OCI-LY1 (cell line): ENCODE measurements around the gene MPL.

Source experiments
- CTCF ChIP-seq: fragments of 200-600 bp; sonication (generic), shearing (Covaris generic); IDR thresholded peaks from 2 replicates; pipeline ENCODE4 v1.5.1; 2017; ENCODE audit warnings: mild to moderate bottlenecking, antibody characterized with exemption, low read length, moderate library complexity, mixed read lengths
- EZH2 ChIP-seq: fragments of 200-600 bp; sonication (generic), shearing (Covaris generic); IDR thresholded peaks from 2 replicates; pipeline ENCODE4 v1.8.0; 2017; ENCODE audit warnings: borderline replicate concordance, mixed run types, mild to moderate bottlenecking, antibody characterized with exemption, low read length, moderate library complexity, mixed read lengths

DNA sequence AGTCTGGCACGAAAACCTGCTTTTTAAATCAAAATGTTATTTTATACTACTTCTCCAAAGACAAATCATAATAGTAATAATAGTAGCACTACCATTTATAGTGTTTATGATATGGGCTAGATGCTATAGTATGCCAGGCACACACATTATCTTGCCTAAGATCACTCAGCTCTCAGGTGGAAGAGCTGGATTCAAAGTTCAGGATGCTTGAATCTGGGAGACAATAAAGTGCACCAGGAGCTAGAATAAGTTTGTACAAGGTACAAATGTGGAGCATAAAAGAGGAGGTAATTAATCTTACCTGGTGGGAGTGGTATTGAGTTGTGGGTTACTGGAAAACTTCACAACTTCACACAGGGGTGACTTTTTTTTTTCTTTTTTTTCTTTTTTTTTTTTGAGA lies 40.2 kb downstream of the MPL start:
- TF ChIP-seq EZH2 (no peak), CTCF (no peak)
